ENCODE results near the gene GATAD1.
"Not testable (repeated sequence)": the region's sequence is repeated elsewhere in the genome, so short reads cannot be mapped to it uniquely, and the experiment has no call there.

DNA sequence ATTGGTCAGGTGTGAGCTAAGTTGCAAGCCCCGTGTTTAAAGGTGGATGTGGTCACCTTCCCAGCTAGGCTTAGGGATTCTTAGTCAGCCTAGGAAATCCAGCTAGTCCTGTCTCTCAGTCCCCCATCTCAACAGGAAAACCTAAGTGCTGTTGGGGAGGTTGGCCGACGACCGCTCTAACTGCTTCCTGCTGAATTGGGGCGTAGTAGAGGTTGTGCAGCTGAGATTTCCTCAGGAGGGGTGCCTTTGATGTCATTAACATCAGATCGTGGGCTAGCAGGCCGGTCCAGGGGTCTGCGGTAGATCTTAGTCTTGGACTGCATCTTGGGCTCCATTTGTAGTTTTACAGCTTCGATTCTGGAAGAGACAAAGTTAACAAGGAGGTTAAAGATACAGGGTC is 21.3 kb downstream of the GATAD1 start:
- TF ChIP-seq, protein P1, sequence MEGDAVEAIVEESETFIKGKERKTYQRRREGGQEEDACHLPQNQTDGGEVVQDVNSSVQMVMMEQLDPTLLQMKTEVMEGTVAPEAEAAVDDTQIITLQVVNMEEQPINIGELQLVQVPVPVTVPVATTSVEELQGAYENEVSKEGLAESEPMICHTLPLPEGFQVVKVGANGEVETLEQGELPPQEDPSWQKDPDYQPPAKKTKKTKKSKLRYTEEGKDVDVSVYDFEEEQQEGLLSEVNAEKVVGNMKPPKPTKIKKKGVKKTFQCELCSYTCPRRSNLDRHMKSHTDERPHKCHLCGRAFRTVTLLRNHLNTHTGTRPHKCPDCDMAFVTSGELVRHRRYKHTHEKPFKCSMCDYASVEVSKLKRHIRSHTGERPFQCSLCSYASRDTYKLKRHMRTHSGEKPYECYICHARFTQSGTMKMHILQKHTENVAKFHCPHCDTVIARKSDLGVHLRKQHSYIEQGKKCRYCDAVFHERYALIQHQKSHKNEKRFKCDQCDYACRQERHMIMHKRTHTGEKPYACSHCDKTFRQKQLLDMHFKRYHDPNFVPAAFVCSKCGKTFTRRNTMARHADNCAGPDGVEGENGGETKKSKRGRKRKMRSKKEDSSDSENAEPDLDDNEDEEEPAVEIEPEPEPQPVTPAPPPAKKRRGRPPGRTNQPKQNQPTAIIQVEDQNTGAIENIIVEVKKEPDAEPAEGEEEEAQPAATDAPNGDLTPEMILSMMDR (conservative IDR thresholded peaks at IDR 0.05; ENCODE audit: low read length): not testable (repeated sequence)
- TF ChIP-seq EZH2phosphoT487 (IDR thresholded peaks at IDR 0.05; ENCODE audit: borderline replicate concordance): not testable (repeated sequence)

All from Loucy (cell line).